SKM-1 (cell line): ENCODE measurements around the gene ACTG1.

Experiments used
- DNase-seq: peaks from one replicate; lab custom pipeline; 2025; ENCODE audit not compliant: unreplicated experiment; lab: John Stamatoyannopoulos, UW

Gene ACTG1

DNA sequence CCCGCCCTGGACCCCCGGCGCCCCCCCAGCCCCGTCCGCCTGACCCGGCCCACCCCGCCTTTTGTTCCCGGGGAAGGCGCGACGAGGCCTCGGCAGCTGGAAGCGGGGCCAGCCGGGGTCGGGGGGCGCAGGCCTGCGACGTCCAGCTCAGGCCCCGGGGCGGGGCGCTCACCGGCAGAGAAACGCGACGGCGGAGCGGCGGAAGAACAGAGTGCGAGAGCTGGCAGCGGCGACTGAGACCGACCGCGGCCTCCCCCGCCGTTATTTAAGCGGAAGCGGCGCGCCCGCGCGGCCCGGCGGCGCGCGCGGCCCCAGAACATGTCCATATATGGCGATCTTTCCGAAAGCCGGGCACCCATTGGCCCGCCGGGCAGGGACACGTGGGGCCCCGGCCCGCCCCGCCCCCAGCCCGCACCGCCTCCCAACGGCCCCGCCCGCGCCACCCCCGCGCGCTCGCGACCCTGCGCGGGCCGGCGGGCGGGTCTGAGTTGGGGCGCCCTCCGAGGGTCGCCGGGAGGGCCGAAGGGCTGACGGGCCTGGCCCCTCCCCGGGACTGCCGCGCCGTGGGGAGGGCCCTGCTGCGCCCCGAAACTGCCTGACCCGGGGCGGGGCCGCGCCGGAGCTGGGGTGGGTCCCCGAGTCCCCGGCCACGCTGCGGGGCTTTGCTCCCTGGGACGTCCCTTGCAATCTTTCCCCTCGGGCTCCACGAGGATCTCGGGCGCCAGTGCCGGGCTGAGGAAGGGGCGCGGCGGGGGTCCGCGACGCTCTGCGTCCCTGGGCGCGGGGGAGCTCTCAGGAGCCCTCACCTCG lies at the start of gene ACTG1:
Gene ACTG1, minus strand, starts transcription at position 238 of the 810 bp plus-strand sequence. CDS start 445 bp downstream, outside the sequence.
- peak; percentile 62 for DNase-seq

- DNase-seq, result no peak
Observed at GRCh38 chr17:81561494-81561885, 48.9 kb upstream of the ACTG1 start.

- DNase-seq, result no peak
Observed at GRCh38 chr17:81558941-81559806, 46.6 kb upstream of the ACTG1 start.

DNA sequence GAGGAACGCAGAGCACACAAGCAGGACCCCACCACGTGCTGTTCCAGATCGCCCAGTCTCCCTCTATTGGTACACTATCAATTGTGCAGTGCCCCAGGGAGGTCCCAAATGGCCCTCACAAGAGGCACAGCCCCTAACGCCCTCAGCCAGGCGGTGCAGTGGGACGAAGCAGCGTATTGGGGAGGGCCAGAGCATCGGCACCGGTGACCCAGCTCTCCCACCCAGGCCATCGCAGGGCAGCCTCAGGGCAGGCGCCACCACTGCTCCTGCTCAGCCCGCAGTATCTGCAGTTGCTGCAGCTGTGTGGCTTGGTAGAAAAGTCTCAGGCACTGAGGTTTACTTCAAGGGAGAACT lies 45.5 kb upstream of the ACTG1 start:
- no peak for DNase-seq

- no peak for DNase-seq
Observed at GRCh38 chr17:81557276-81558114, 44.9 kb upstream of the ACTG1 start.

GRCh38 chr17:81556863-81557262 lies 44.3 kb upstream of the ACTG1 start:
- DNase-seq, result no peak

GRCh38 chr17:81556175-81556691 lies 43.6 kb upstream of the ACTG1 start:
- no peak for DNase-seq

GRCh38 chr17:81553616-81554181 lies 41.1 kb upstream of the ACTG1 start:
- no peak for DNase-seq

DNA sequence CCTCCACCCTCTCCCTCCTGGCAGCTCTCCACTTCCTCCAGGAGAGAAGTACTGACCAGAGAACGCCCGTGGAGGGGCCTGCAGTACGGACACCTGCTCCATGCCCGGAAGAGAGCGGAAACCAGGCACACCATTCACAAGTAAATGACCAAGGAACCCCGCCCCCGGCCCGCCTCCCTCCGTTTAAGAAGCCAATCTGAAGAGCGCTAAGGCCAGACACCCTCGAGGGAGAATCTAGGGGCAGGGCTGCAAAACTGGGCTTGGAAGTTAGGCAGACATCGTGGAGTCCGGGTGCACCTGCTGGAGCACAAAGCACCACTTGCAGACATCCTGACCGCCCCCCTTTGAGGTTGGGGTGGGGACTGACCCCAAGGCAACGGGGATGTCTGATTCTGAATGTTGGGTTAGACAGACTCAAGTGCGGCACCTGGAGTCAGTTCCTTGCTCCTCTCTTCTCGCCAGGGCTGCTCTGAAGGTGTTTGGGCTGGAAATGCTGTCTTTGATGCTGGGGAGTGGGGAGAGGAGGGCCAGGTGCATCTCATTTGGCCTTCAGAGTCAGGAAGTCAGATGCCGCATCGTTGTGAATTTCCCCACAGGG lies 40.5 kb upstream of the ACTG1 start:
- DNase-seq, result peak; percentile 74

GRCh38 chr17:81552244-81553017 lies 39.8 kb upstream of the ACTG1 start, which contains the start of gene FAAP100:
FAAP100 (minus strand) TSS chr17:81552353; CDS start chr17:81552330, 23 bp downstream.
- peak; percentile 30 for DNase-seq

GRCh38 chr17:81551458-81552243 lies 39.1 kb upstream of the ACTG1 start:
- DNase-seq, result no peak

GRCh38 chr17:81550830-81551457 lies 38.3 kb upstream of the ACTG1 start:
- no peak for DNase-seq

DNA sequence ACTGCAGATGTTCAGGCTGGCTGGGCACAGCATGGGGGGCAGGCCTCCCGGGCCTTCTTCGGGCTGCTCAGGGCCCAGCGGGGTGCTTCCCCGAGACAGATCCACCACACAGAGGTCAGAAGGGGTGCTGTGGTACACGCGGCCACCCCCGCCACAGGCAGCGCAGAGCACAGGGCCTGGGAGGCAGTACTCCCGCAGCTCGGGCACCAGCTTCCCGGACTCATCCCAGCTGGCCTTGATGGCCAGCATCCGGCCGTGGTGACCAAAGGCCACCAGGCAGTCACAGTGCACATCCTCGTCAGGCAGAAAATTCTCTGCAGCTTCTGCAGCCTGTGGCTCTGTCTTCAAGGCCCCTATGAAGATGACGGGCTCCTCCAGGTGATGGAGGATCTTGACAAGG lies 37.7 kb upstream of the ACTG1 start:
- DNase-seq, result no peak

DNA sequence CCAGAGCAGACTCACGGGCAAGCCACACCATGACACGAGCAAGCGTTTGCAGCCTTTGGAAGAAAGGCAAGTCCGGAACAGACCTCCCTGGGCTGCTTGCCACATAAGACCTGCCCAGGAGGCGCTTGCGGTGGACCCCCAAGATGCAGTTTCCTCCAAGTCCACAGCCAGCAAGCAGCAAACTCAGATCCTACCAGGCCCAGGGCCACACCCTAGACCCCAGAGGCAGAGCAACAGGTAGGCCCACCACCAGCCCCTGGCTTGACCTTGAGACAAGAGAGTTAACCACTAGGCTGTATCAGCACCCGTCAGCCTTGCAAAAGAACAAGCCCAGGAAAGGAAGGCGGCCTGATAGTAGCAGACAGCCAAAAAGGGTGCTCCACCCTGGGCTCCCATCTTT lies 37.2 kb upstream of the ACTG1 start:
- no peak for DNase-seq

- DNase-seq, result no peak
Observed at GRCh38 chr17:81549031-81549557, 36.5 kb upstream of the ACTG1 start.

GRCh38 chr17:81547614-81547982 lies 35.0 kb upstream of the ACTG1 start:
- no peak for DNase-seq

DNA sequence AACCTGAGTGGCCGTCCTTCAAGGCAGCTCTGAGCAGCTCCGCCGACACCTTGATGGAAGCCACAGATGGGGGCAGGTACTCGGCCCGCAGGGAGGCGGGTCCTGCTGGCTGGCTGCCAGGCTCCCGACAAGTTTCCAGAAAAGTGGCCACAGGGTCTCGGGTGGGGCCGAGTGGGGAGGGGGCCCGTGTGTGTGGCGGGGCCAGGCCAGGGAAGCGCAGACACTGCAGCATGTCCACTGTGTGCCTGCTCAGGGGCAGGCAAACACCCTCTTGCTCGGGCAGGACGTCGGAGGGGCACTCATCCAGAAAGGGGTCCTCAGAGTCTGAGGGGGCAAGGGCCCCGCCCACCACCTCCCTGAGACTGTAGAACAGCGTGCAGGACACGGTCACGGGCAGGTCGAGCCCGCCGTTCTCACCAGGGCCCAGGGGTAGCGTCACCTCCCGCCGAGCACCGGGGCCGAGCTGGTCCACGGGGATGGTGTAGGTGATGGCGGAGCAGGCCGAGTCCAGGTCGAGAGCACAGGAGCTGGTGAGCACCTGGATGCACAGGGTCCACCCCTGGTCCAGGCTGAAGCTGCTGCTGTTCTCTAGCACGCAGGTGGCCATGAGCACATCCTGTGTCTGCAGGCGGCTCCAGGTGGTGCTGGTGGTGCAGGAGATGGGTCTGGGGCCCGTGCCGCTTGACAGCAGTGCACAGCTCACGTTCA lies 34.5 kb upstream of the ACTG1 start:
- DNase-seq, result no peak
